BJ (cell line): ENCODE results near the gene CEACAM21. TPM values are rescaled to one million over a fixed set of nuclear protein-coding genes. Genes with fewer than 3 reads are reported as not detected.

ENCODE experiments used
- CTCF ChIA-PET: fragments of 350-600 bp; formaldehyde crosslinking; extraction: SDS; loops from one replicate; lab custom pipeline; 2021; ENCODE audit warnings: antibody characterized with exemption, inconsistent platforms; lab: Yijun Ruan, JAX
- POLR2A ChIA-PET: fragments of 300-600 bp; sonication (Branson Sonifier 250); formaldehyde crosslinking; extraction: SDS; loops from one replicate; lab custom pipeline; 2021; ENCODE audit warnings: antibody characterized with exemption; lab: Charles Lee
- DNase-seq: peaks from one replicate; pipeline ENCODE4 v3.0.0-alpha.2; 2011; ENCODE audit warnings: low read depth
- H3K27me3 ChIP-seq: 2 replicates; pipeline ENCODE4 v1.6.0; 2011; ENCODE audit warnings: low read length; ENCODE audit not compliant: control insufficient read depth, insufficient read depth
- H3K36me3 ChIP-seq: 2 replicates; pipeline ENCODE4 v1.5.1; 2011; ENCODE audit warnings: low read length; ENCODE audit not compliant: control insufficient read depth, insufficient read depth
- H3K4me3 ChIP-seq: 2 replicates; pipeline ENCODE4 v1.5.1; 2011; ENCODE audit warnings: low read depth, mild to moderate bottlenecking, control low read depth, low read length
- CTCF ChIP-seq: IDR thresholded peaks from 2 replicates; pipeline ENCODE4 v1.5.1; 2011; ENCODE audit warnings: low read depth, mild to moderate bottlenecking, control low read depth, inconsistent platforms, low read length, moderate library complexity; ENCODE audit not compliant: insufficient read depth
- polyA plus RNA-seq: library from polyadenylated mRNA; depleted of rRNA; stranded (reverse); fragments of >200 nt; gene quantifications from 2 replicates; pipeline ENCODE4 v1.2.3, GENCODE V29; 2011

CEACAM21 gene
- polyA plus RNA-seq, 1 experiment, result not detected

- ChIA-PET POLR2A (no interaction called here), CTCF (interaction anchor here (2.4 to 3.9 kb wide), 2 partner anchors 11 to 17 kb away, joined by 7 to 20 read pairs; no protein-coding TSS in a partner anchor)
- no peak overlapping the region for H3K4me3 ChIP-seq
- no peak for TF ChIP-seq CTCF
- H3K27me3 ChIP-seq, result no peaks in the 10 kb centered on the region
- H3K36me3 ChIP-seq, result no peaks in the 10 kb centered on the region
- DNase-seq, result no peak
These were observed 11.3 kb downstream of the CEACAM21 start for GRCh38 chr19:41587101-41587837.

GRCh38 chr19:41587838-41588210 is 11.9 kb downstream of the CEACAM21 start:
- ChIA-PET CTCF (interaction anchor here (0.7 to 3.9 kb wide), 2 partner anchors 10 to 18 kb away, joined by 4 to 20 read pairs; no protein-coding TSS in a partner anchor), POLR2A (no interaction called here)
- DNase-seq, result no peak
- no peaks in the 10 kb centered on the region for H3K27me3 ChIP-seq
- no peaks in the 10 kb centered on the region for H3K36me3 ChIP-seq
- no peak for TF ChIP-seq CTCF
- no peak overlapping the region for H3K4me3 ChIP-seq

- H3K36me3 ChIP-seq, result no peaks in the 10 kb centered on the region
- POLR2A ChIA-PET, result no interaction called here
- H3K4me3 ChIP-seq, result no peak overlapping the region
- no peak for DNase-seq
- no peak for TF ChIP-seq CTCF
- CTCF ChIA-PET, result interaction anchor here (0.7 to 3.9 kb wide), 2 partner anchors 9 to 19 kb away, joined by 4 to 20 read pairs; no protein-coding TSS in a partner anchor
- no peaks in the 10 kb centered on the region for H3K27me3 ChIP-seq
These were observed 12.7 kb downstream of the CEACAM21 start for GRCh38 chr19:41588497-41589209.

- CTCF ChIA-PET, result interaction anchor here (3.9 kb wide), 1 partner anchor 9 kb away, joined by 20 read pairs; no protein-coding TSS in a partner anchor
These were observed 13.4 kb downstream of the CEACAM21 start for GRCh38 chr19:41589371-41589770.

More at GRCh38 chr19:41589371-41589770, 13.4 kb downstream of the CEACAM21 start:
- no peak for DNase-seq
- H3K36me3 ChIP-seq, result no peaks in the 10 kb centered on the region
- no peak overlapping the region for H3K4me3 ChIP-seq
- no peaks in the 10 kb centered on the region for H3K27me3 ChIP-seq
- POLR2A ChIA-PET, result no interaction called here
- no peak for TF ChIP-seq CTCF
